PC-9 (cell line): ENCODE measurements around the gene VAPA. TPM values are rescaled to one million over a fixed set of nuclear protein-coding genes. Genes with fewer than 3 reads are reported as not detected.

ENCODE experiments used
- BruUV-seq: library from RNA; stranded (reverse); fragments of 400-500 nt; replicated peaks from 2 replicates; lab custom pipeline; 2021; lab: Mats Ljungman, UMichigan
- CTCF ChIA-PET: fragments of 300-600 bp; sonication (Branson Sonifier 250); formaldehyde crosslinking; loops from one replicate; lab custom pipeline; 2022; ENCODE audit warnings: antibody characterized with exemption; lab: Charles Lee
- POLR2A ChIA-PET: fragments of 300-600 bp; sonication (Branson Sonifier 250); formaldehyde crosslinking; loops from one replicate; lab custom pipeline; 2022; ENCODE audit warnings: antibody characterized with exemption; ENCODE audit not compliant: unreplicated experiment; lab: Charles Lee
- DNase-seq, 2 experiments: peaks; one replicate each; pipeline versions ENCODE4 v3.0.0 to v3.0.0-alpha.2; 2015 to 2022; ENCODE audit warnings: mixed read lengths in 1 of 2
- H2AFZ ChIP-seq: fragments of 200-600 bp; sonication (generic); 2 replicates; pipeline ENCODE4 v1.8.1; 2017; ENCODE audit warnings: antibody characterized with exemption
- H3F3A ChIP-seq: fragments of 200-600 bp; sonication (generic); 2 replicates; pipeline ENCODE4 v1.8.1; 2017; ENCODE audit warnings: antibody characterized with exemption, mild to moderate bottlenecking, low read depth; ENCODE audit not compliant: insufficient read depth
- H3K27ac ChIP-seq: fragments of 200-600 bp; sonication (generic); 2 replicates; pipeline ENCODE4 v1.6.1; 2016; ENCODE audit warnings: mixed run types
- H3K27me3 ChIP-seq: fragments of 200-600 bp; sonication (generic); 2 replicates; pipeline ENCODE4 v1.6.1; 2016; ENCODE audit warnings: low read depth, mixed run types; ENCODE audit not compliant: insufficient read depth
- H3K36me3 ChIP-seq: fragments of 200-600 bp; sonication (generic); 2 replicates; pipeline ENCODE4 v1.6.1; 2016; ENCODE audit warnings: low read depth, mixed run types
- H3K4me1 ChIP-seq: fragments of 200-600 bp; sonication (generic); replicated peaks from 2 replicates; pipeline ENCODE4 v1.6.1; 2016; ENCODE audit warnings: mixed run types; ENCODE audit not compliant: insufficient read depth
- H3K4me2 ChIP-seq: fragments of 200-600 bp; sonication (generic); 2 replicates; pipeline ENCODE4 v1.6.1; 2017; ENCODE audit warnings: mixed run types
- H3K4me3 ChIP-seq: fragments of 200-600 bp; sonication (generic); 2 replicates; pipeline ENCODE4 v1.6.1; 2016; ENCODE audit warnings: mixed run types
- H3K79me2 ChIP-seq: fragments of 200-600 bp; sonication (generic); 2 replicates; pipeline ENCODE4 v1.6.1; 2017; ENCODE audit warnings: low read depth, mixed run types
- H3K9me2 ChIP-seq: fragments of 200-600 bp; sonication (generic); 2 replicates; pipeline ENCODE4 v1.8.1; 2017; ENCODE audit warnings: mild to moderate bottlenecking; ENCODE audit not compliant: insufficient read depth
- H3K9me3 ChIP-seq: fragments of 200-600 bp; sonication (generic); 2 replicates; pipeline ENCODE4 v1.8.1; 2016; ENCODE audit warnings: low read depth; ENCODE audit not compliant: insufficient read depth
- H4K20me1 ChIP-seq: fragments of 200-600 bp; sonication (generic); 2 replicates; pipeline ENCODE4 v1.8.1; 2017; ENCODE audit not compliant: insufficient read depth
- CTCF ChIP-seq: fragments of 200-600 bp; sonication (generic); conservative IDR thresholded peaks from 2 replicates; pipeline ENCODE4 v1.6.1; 2017; ENCODE audit warnings: mixed run types, antibody characterized with exemption, mild to moderate bottlenecking, moderate library complexity
- EZH2 ChIP-seq: fragments of 200-600 bp; sonication (generic); IDR thresholded peaks from 2 replicates; pipeline ENCODE4 v1.8.0; 2017; ENCODE audit warnings: antibody characterized with exemption, low read depth
- intact Hi-C: fragments of 100-400 bp; cut with micrococcal nuclease; formaldehyde crosslinking; loops from one replicate; pipeline ENCODE4 v1.10.0; 2022; ENCODE audit not compliant: unreplicated experiment
- total RNA-seq: library from RNA; stranded (reverse); gene quantifications from 2 replicates; pipeline ENCODE4 v1.2.3, GENCODE V29; 2021

VAPA gene
- total RNA-seq, 1 experiment from 2014 or later, result 340 TPM

- H3K27ac ChIP-seq, result no peak overlapping the region
- no peaks in the 10 kb centered on the region for H3K27me3 ChIP-seq
- H3F3A ChIP-seq, result no peaks in the 10 kb centered on the region
- no peaks in the 10 kb centered on the region for H3K79me2 ChIP-seq
- intact Hi-C loops, result no loop called here
- H2AFZ ChIP-seq, result no peak overlapping the region
- H3K9me3 ChIP-seq, result no peaks in the 10 kb centered on the region
- no peak for DNase-seq
- no peaks in the 10 kb centered on the region for H4K20me1 ChIP-seq
- H3K4me1 ChIP-seq, result no peaks in the 10 kb centered on the region
- H3K9me2 ChIP-seq, result no peaks in the 10 kb centered on the region
- ChIA-PET POLR2A (no interaction called here), CTCF (no interaction called here)
- no TSS peak for BruUV-seq
- H3K4me3 ChIP-seq, result no peak overlapping the region
- no peak overlapping the region for H3K4me2 ChIP-seq
- no peak for TF ChIP-seq EZH2
- no peak for TF ChIP-seq CTCF
- H3K36me3 ChIP-seq, result no peaks in the 10 kb centered on the region
These were observed 29.7 kb upstream of the VAPA start for GRCh38 chr18:9884090-9884489.

- ChIA-PET CTCF (no interaction called here), POLR2A (no interaction called here)
- Histone ChIP-seq H3K36me3 (no peaks in the 10 kb centered on the region), H3K9me2 (no peaks in the 10 kb centered on the region), H3F3A (no peaks in the 10 kb centered on the region), H3K9me3 (no peaks in the 10 kb centered on the region), H3K27ac (no peak overlapping the region), H3K79me2 (no peaks in the 10 kb centered on the region), H4K20me1 (no peaks in the 10 kb centered on the region), H3K4me2 (no peak overlapping the region), H3K27me3 (no peaks in the 10 kb centered on the region), H3K4me1 (no peaks in the 10 kb centered on the region), H3K4me3 (no peak overlapping the region), H2AFZ (no peak overlapping the region)
- BruUV-seq, result no TSS peak
- no peak for DNase-seq
- intact Hi-C loops, result no loop called here
- no peak for TF ChIP-seq EZH2
- no peak for TF ChIP-seq CTCF
These were observed 29.2 kb upstream of the VAPA start for GRCh38 chr18:9884532-9885140.

- no peak within 1 kb of the TSS for H2AFZ ChIP-seq
- DNase-seq, result no peak
- H3K4me2 ChIP-seq, result no peak within 1 kb of the TSS
- H3K9me3 ChIP-seq, result no peaks in the 10 kb centered on the region
- ChIA-PET CTCF (no interaction called here), POLR2A (no interaction called here)
- no peak within 1 kb of the TSS for H3K4me3 ChIP-seq
- H3K36me3 ChIP-seq, result no peaks in the 10 kb centered on the region
- TF ChIP-seq CTCF (no peak), EZH2 (no peak)
- no peaks in the 10 kb centered on the region for H4K20me1 ChIP-seq
- no peaks in the 10 kb centered on the region for H3F3A ChIP-seq
- no TSS peak for BruUV-seq
- no peaks in the 10 kb centered on the region for H3K9me2 ChIP-seq
- H3K79me2 ChIP-seq, result no peaks in the 10 kb centered on the region
- no peaks in the 10 kb centered on the region for H3K4me1 ChIP-seq
- H3K27ac ChIP-seq, result no peak within 1 kb of the TSS
- intact Hi-C loops, result no loop called here
- no peaks in the 10 kb centered on the region for H3K27me3 ChIP-seq
These were observed 28.4 kb upstream of the VAPA start, which contains the start of gene TXNDC2 for GRCh38 chr18:9885170-9886004. Gene TXNDC2, plus strand, starts transcription at chr18:9885973. Its CDS starts 708 bp downstream, at chr18:9886681.
